GM12873 (cell line): Measurements from ENCODE around the gene PAQR3.
A peak's percentile ranks its signal among the peaks of the same experiment; 100 is the strongest.

ENCODE experiments used
- CTCF ChIP-seq: IDR thresholded peaks from 2 replicates; pipeline ENCODE4 v1.5.1; 2012; ENCODE audit warnings: low read depth, mild to moderate bottlenecking, moderate library complexity, low read length, control low read depth; ENCODE audit not compliant: insufficient read depth; ENCODE audit errors: missing control alignments

PAQR3 gene

GRCh38 chr4:78960926-78961325 lies 21.7 kb upstream of the PAQR3 start:
- no peak for TF ChIP-seq CTCF

GRCh38 chr4:78956975-78957374 lies 17.7 kb upstream of the PAQR3 start:
- no peak for TF ChIP-seq CTCF

- peak; percentile 62 for TF ChIP-seq CTCF
Observed at GRCh38 chr4:78953769-78954666, 14.8 kb upstream of the PAQR3 start.

- no peak for TF ChIP-seq CTCF
Observed at GRCh38 chr4:78953231-78953630, 14.0 kb upstream of the PAQR3 start.

- peak; percentile 64 for TF ChIP-seq CTCF
Observed at GRCh38 chr4:78951862-78952472, 12.7 kb upstream of the PAQR3 start.

GRCh38 chr4:78949735-78950134 lies 10.5 kb upstream of the PAQR3 start:
- no peak for TF ChIP-seq CTCF

- TF ChIP-seq CTCF = no peak
Observed at GRCh38 chr4:78945651-78946179, 6.5 kb upstream of the PAQR3 start.
